Mesothelial cell of epicardium (in vitro differentiated cells): ENCODE data around the gene HSBP1. TPM values are rescaled to one million over a fixed set of nuclear protein-coding genes. Genes with fewer than 3 reads are reported as not detected.

Experiments used
- total RNA-seq: library from RNA; stranded (reverse); gene quantifications from 3 replicates; pipeline ENCODE4 v1.2.1, GENCODE V29; 2021

Gene HSBP1
- total RNA-seq, 1 donor from 2014 or later: 139 TPM

Other genes with a start within 250 kb of the HSBP1 start
- 6.9 to 7.4 TPM (median 7.4 TPM) in 3 replicates for gene MLYCD, start 91.1 kb downstream of the HSBP1 start, total RNA-seq
- gene OSGIN1, start 145.3 kb downstream of the HSBP1 start, total RNA-seq: 2.2 to 2.5 TPM (median 2.3 TPM) in 3 replicates
- gene NECAB2, start 160.3 kb downstream of the HSBP1 start, total RNA-seq: 1.2 to 1.8 TPM (median 1.5 TPM) in 3 replicates
- not detected in 3 replicates for gene SLC38A8, start 234.8 kb downstream of the HSBP1 start, total RNA-seq